Astrocyte (in vitro differentiated cells and primary cell): ENCODE data around the gene ADGRG6. TPM values are rescaled to one million over a fixed set of nuclear protein-coding genes. Genes with fewer than 3 reads are reported as not detected.

Experiments
- DNase-seq: peaks from one replicate; pipeline ENCODE4 v3.0.0-alpha.2; 2010; ENCODE audit warnings: low read depth
- FAIRE-seq: peaks from 2 replicates; lab custom pipeline; 2011; peaks lifted over from hg19 to GRCh38; lab: Jason Lieb, UNC
- H2AFZ ChIP-seq: 2 replicates; pipeline ENCODE4 v1.6.0; 2012; ENCODE audit warnings: low read depth, low read length, inconsistent platforms
- H3K27ac ChIP-seq: 2 replicates; pipeline ENCODE4 v1.5.1; 2011; ENCODE audit warnings: low read depth, low read length, inconsistent platforms
- H3K27me3 ChIP-seq: 2 replicates; pipeline ENCODE4 v1.6.0; 2011; ENCODE audit warnings: low read length, inconsistent platforms; ENCODE audit not compliant: insufficient read depth
- H3K36me3 ChIP-seq: 2 replicates; pipeline ENCODE4 v1.5.1; 2011; ENCODE audit warnings: low read length, inconsistent platforms; ENCODE audit not compliant: insufficient read depth
- H3K4me1 ChIP-seq: 2 replicates; pipeline ENCODE4 v1.5.1; 2011; ENCODE audit warnings: low read length, inconsistent platforms; ENCODE audit not compliant: insufficient read depth
- H3K4me2 ChIP-seq: 2 replicates; pipeline ENCODE4 v1.6.0; 2012; ENCODE audit warnings: low read length, inconsistent platforms
- H3K4me3 ChIP-seq: 2 replicates; pipeline ENCODE4 v1.5.1; 2011; ENCODE audit warnings: low read depth, mild to moderate bottlenecking, low read length, inconsistent platforms; ENCODE audit not compliant: insufficient read depth
- H3K79me2 ChIP-seq: 2 replicates; pipeline ENCODE4 v1.6.0; 2012; ENCODE audit warnings: mild to moderate bottlenecking, low read length, inconsistent platforms; ENCODE audit not compliant: insufficient read depth
- H3K9ac ChIP-seq: 2 replicates; pipeline ENCODE4 v1.6.0; 2012; ENCODE audit warnings: mild to moderate bottlenecking, low read length, inconsistent platforms
- H3K9me3 ChIP-seq: 2 replicates; pipeline ENCODE4 v1.5.1; 2012; ENCODE audit warnings: low read depth, mild to moderate bottlenecking, low read length, inconsistent platforms; ENCODE audit not compliant: insufficient read depth
- H4K20me1 ChIP-seq: 2 replicates; pipeline ENCODE4 v1.6.0; 2012; ENCODE audit warnings: low read length, inconsistent platforms; ENCODE audit not compliant: insufficient read depth
- H3K27ac Mint-ChIP-seq: one replicate; pipeline ENCODE4 v1.8.0; 2021; ENCODE audit warnings: mild to moderate bottlenecking, mixed read lengths; ENCODE audit not compliant: unreplicated experiment
- H3K27me3 Mint-ChIP-seq: one replicate; pipeline ENCODE4 v1.8.0; 2021; ENCODE audit warnings: low read depth, mixed read lengths; ENCODE audit not compliant: unreplicated experiment
- H3K36me3 Mint-ChIP-seq: one replicate; pipeline ENCODE4 v1.8.0; 2021; ENCODE audit warnings: low read depth, mixed read lengths; ENCODE audit not compliant: unreplicated experiment
- H3K4me1 Mint-ChIP-seq: one replicate; pipeline ENCODE4 v1.8.0; 2021; ENCODE audit warnings: low read depth, mixed read lengths; ENCODE audit not compliant: unreplicated experiment
- H3K4me3 Mint-ChIP-seq: one replicate; pipeline ENCODE4 v1.8.0; 2021; ENCODE audit warnings: mild to moderate bottlenecking, moderate library complexity, mixed read lengths; ENCODE audit not compliant: unreplicated experiment
- H3K9me3 Mint-ChIP-seq: one replicate; pipeline ENCODE4 v1.8.0; 2021; ENCODE audit warnings: mild to moderate bottlenecking, mixed read lengths; ENCODE audit not compliant: unreplicated experiment
- CTCF ChIP-seq: IDR thresholded peaks from 2 replicates; pipeline ENCODE4 v1.5.1; 2011; ENCODE audit warnings: low read depth, mild to moderate bottlenecking, inconsistent platforms, low read length, moderate library complexity; ENCODE audit not compliant: insufficient read depth
- EZH2 ChIP-seq: IDR thresholded peaks from 2 replicates; pipeline ENCODE4 v1.6.1; 2012; ENCODE audit warnings: mild to moderate bottlenecking, low read length, inconsistent platforms; ENCODE audit not compliant: insufficient read depth
- total RNA-seq: library from RNA; stranded (reverse); gene quantifications from 2 replicates; pipeline ENCODE4 v1.2.1, GENCODE V29; 2021

ADGRG6 gene
- total RNA-seq, 1 donor from 2014 or later, result 98.2 TPM

- H3K9me3 ChIP-seq, result no peaks in the 10 kb centered on the region
- H3K4me3 Mint-ChIP-seq, result no peak overlapping the region
- no peaks in the 10 kb centered on the region for H3K27me3 ChIP-seq
- H3K36me3 Mint-ChIP-seq, result no peaks in the 10 kb centered on the region
- no peak overlapping the region for H3K4me3 ChIP-seq
- H2AFZ ChIP-seq, result no peak overlapping the region
- H3K27ac Mint-ChIP-seq, result no peak overlapping the region
- H3K4me1 ChIP-seq, result no peaks in the 10 kb centered on the region
- no peak overlapping the region for H3K9ac ChIP-seq
- no peak for FAIRE-seq
- no peak overlapping the region for H3K4me2 ChIP-seq
- H3K9me3 Mint-ChIP-seq, result no peaks in the 10 kb centered on the region
- H3K36me3 ChIP-seq, result no peaks in the 10 kb centered on the region
- no peaks in the 10 kb centered on the region for H3K4me1 Mint-ChIP-seq
- no peaks in the 10 kb centered on the region for H3K79me2 ChIP-seq
- no peaks in the 10 kb centered on the region for H3K27me3 Mint-ChIP-seq
- H4K20me1 ChIP-seq, result no peaks in the 10 kb centered on the region
- H3K27ac ChIP-seq, result no peak overlapping the region
- TF ChIP-seq CTCF, result no peak
- no peak for TF ChIP-seq EZH2
- no peak for DNase-seq
These were observed 35.7 kb upstream of the ADGRG6 start for GRCh38 chr6:142266060-142266459.

- H3K4me1 Mint-ChIP-seq, result peaks cover 15% of the 10 kb centered on the region
- H3K4me3 Mint-ChIP-seq, result no peak overlapping the region
- no peaks in the 10 kb centered on the region for H3K36me3 Mint-ChIP-seq
- H3K4me3 ChIP-seq, result no peak overlapping the region
- no peak overlapping the region for H3K27ac Mint-ChIP-seq
- no peak overlapping the region for H3K4me2 ChIP-seq
- no peaks in the 10 kb centered on the region for H3K4me1 ChIP-seq
- no peak overlapping the region for H2AFZ ChIP-seq
- H3K79me2 ChIP-seq, result no peaks in the 10 kb centered on the region
- no peaks in the 10 kb centered on the region for H3K27me3 ChIP-seq
- H3K9me3 Mint-ChIP-seq, result no peaks in the 10 kb centered on the region
- no peaks in the 10 kb centered on the region for H3K27me3 Mint-ChIP-seq
- H3K9me3 ChIP-seq, result no peaks in the 10 kb centered on the region
- no peaks in the 10 kb centered on the region for H3K36me3 ChIP-seq
- FAIRE-seq (no peak), DNase-seq (no peak)
- H3K9ac ChIP-seq, result no peak overlapping the region
- H4K20me1 ChIP-seq, result no peaks in the 10 kb centered on the region
- H3K27ac ChIP-seq, result no peak overlapping the region
- TF ChIP-seq CTCF (no peak), EZH2 (no peak)
These were observed 30.3 kb upstream of the ADGRG6 start for GRCh38 chr6:142271476-142271875.

- no peak for DNase-seq
These were observed 27.2 kb upstream of the ADGRG6 start for GRCh38 chr6:142274656-142275055.

More at GRCh38 chr6:142274656-142275055, 27.2 kb upstream of the ADGRG6 start:
- Histone ChIP-seq H3K4me1 (no peaks in the 10 kb centered on the region), H3K9me3 (no peaks in the 10 kb centered on the region), H3K4me3 (no peak overlapping the region), H3K27me3 (no peaks in the 10 kb centered on the region), H3K27ac (no peak overlapping the region), H3K79me2 (no peaks in the 10 kb centered on the region), H4K20me1 (no peaks in the 10 kb centered on the region), H2AFZ (no peak overlapping the region), H3K9ac (no peak overlapping the region), H3K36me3 (no peaks in the 10 kb centered on the region), H3K4me2 (no peak overlapping the region)
- no peak overlapping the region for H3K27ac Mint-ChIP-seq
- no peaks in the 10 kb centered on the region for H3K27me3 Mint-ChIP-seq
- TF ChIP-seq EZH2 (no peak), CTCF (no peak)
- peaks cover 24% of the 10 kb centered on the region for H3K4me1 Mint-ChIP-seq
- H3K4me3 Mint-ChIP-seq, result no peak overlapping the region
- FAIRE-seq, result no peak
- H3K9me3 Mint-ChIP-seq, result no peaks in the 10 kb centered on the region
- H3K36me3 Mint-ChIP-seq, result peaks cover 2% of the 10 kb centered on the region
